GM18498 (cell line): ENCODE results near the gene CCDC136.

ENCODE experiments used
- ATAC-seq: cut with Tn5 transposase; IDR thresholded peaks from one replicate; pipeline ENCODE4 v1.9.1; 2021; ENCODE audit warnings: mild to moderate bottlenecking, moderate library complexity; ENCODE audit not compliant: unreplicated experiment

CCDC136 gene

GRCh38 chr7:128791121-128791971 lies at the start of gene CCDC136:
Gene CCDC136, plus strand, starts transcription at chr7:128791968. Its CDS starts 444 bp downstream, at chr7:128792412.
- ATAC-seq, result peak; percentile 85

- ATAC-seq, result no peak
These were observed 49.6 kb upstream of the CCDC136 start for GRCh38 chr7:128742206-128742605.

- no peak for ATAC-seq
These were observed 48.5 kb upstream of the CCDC136 start for GRCh38 chr7:128743112-128743772.

- no peak for ATAC-seq
These were observed 47.3 kb upstream of the CCDC136 start for GRCh38 chr7:128744366-128744905.

- no peak for ATAC-seq
These were observed 46.1 kb upstream of the CCDC136 start for GRCh38 chr7:128745706-128746105.

GRCh38 chr7:128747327-128748079 lies 44.3 kb upstream of the CCDC136 start:
- ATAC-seq, result no peak

GRCh38 chr7:128752251-128752650 lies 39.5 kb upstream of the CCDC136 start:
- no peak for ATAC-seq

GRCh38 chr7:128755075-128755818 lies 36.5 kb upstream of the CCDC136 start:
- no peak for ATAC-seq

- ATAC-seq, result no peak
These were observed 35.8 kb upstream of the CCDC136 start for GRCh38 chr7:128755819-128756476.

GRCh38 chr7:128757203-128757602 lies 34.6 kb upstream of the CCDC136 start:
- no peak for ATAC-seq

- ATAC-seq, result no peak
These were observed 33.2 kb upstream of the CCDC136 start for GRCh38 chr7:128758553-128758952.

GRCh38 chr7:128759242-128759641 lies 32.5 kb upstream of the CCDC136 start:
- ATAC-seq, result no peak

- no peak for ATAC-seq
These were observed 28.2 kb upstream of the CCDC136 start for GRCh38 chr7:128763541-128763940.

- no peak for ATAC-seq
These were observed 24.2 kb upstream of the CCDC136 start for GRCh38 chr7:128767475-128768110.

GRCh38 chr7:128770233-128770632 lies 21.5 kb upstream of the CCDC136 start:
- ATAC-seq, result no peak

- no peak for ATAC-seq
These were observed 18.2 kb upstream of the CCDC136 start for GRCh38 chr7:128773604-128774003.

GRCh38 chr7:128774029-128774689 lies 17.6 kb upstream of the CCDC136 start:
- ATAC-seq, result no peak

GRCh38 chr7:128774921-128775320 lies 16.8 kb upstream of the CCDC136 start:
- no peak for ATAC-seq
